Stimulated activated CD4-positive, alpha-beta T cell treated with anti-CD3 and anti-CD28 coated beads, Interleukin-12 subunit alpha, Interleukin-12 subunit beta, amount 100 ng/mL, for 4 hours (primary cell): ENCODE results near the gene CELF2.
"Not testable (repeated sequence)": the region's sequence is repeated elsewhere in the genome, so short reads cannot be mapped to it uniquely, and the experiment has no call there.

ENCODE experiments used
- DNase-seq: peaks from one replicate; pipeline ENCODE4 v3.0.0-alpha.2; 2020

Gene CELF2

DNA sequence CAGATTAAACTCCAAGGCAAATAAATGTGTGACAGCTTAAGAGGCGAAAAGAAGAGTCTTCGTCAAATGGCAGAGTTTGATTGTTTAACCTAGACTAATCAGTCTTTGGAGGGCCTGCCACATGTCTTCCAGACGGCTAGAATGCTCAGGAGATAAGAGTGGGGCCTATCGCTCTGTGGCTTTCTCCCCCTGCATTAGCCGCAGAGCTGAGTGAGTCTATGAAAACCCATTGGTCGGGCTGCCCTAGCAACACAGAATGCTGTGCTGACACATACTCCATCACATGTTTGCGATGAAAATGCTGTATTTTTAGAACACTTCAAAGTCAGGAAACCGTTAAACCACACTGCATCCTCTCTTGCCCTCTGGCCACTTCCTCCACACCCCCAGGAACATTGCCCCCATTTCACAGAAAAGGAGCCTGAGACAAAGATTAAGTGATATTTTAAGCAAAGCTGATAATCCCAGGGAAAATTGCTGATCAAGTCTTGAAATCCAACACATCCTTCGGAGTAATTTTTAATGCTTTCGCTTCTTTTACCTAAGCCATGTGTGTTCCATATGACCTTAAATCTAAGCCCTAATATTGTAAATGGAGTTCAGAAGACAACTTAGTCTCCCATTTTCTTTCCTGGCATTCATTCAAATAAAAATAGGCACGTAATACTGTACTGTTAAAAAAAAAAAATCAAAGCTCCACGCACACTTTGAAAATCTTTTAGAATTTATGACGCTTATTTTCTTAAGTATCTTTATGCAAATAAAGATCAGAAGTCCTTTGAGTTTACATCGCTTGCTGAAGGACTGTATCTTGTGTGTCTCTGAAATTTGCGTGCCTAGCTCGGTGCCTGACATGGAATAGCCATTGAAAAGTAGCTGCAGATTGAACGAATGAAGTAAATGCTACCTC is 161.2 kb downstream of the CELF2 start:
- DNase-seq, result peak; percentile 62

DNA sequence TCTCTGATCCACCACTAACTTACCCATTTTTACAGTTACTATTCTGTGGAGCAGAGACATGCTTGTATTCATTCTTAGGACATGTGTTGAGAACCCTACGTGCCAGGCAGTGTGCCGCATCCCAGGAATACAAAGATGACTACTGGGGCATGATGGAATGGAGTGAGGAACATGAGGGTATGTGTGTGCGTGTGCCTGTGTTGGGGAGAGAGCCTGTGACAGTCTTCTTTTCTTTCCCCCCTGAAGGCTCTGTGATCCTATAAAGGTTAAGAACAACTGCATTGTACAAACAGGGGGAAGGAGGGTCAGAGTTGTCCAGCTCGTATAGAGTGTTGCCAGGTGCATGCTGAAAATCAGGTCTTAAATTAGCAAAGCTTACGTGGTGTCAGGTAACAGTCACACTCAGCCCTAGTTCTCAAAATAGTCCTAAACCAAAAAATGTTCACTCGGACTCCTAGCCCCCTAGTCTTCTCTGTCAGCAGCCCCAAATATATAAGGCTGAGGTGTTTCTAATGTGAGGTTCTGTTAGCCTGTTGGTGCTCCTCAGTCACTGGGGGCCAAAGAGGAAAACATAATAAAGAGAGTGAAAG is 161.9 kb downstream of the CELF2 start:
- DNase-seq, result no peak

DNA sequence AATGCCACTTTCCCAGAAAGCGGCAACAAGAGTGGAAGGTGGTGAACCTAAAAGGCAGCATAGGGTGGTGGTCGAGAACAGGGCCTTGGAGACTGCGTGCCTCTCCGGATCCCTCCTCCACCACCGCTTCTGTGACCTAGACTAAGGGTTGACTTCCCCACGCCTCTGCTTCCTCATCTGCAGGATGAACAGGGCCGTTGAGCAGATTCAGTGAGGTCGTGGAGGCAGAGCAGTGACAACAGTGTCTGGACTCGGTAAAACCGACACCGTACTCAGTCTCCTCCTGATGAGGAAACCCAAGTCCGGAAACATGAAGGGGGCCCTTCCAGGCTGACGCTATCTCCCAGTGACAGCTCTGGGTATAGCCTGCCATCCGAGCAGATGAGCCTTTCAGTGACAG is 162.6 kb downstream of the CELF2 start:
- peak; percentile 37 for DNase-seq

DNA sequence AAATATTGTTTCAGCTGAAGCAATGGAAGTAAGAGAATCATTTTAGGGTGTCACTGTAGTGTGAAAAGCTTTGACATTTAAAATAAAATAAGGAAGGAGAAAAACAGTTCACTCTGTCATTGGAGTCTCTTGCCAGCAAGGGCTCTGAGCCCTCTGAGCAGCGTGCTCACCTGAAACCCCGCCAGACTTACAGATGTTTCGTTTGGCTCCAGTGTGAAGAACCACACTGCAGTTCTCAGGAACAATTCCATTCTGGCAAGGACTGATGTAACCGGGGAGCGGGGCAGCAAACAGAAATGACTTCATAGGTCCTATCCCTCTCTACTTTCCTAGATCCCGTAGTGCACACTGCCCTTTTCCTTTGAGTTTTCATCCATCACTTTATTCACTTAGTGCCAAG is 164.3 kb downstream of the CELF2 start:
- no peak for DNase-seq

DNA sequence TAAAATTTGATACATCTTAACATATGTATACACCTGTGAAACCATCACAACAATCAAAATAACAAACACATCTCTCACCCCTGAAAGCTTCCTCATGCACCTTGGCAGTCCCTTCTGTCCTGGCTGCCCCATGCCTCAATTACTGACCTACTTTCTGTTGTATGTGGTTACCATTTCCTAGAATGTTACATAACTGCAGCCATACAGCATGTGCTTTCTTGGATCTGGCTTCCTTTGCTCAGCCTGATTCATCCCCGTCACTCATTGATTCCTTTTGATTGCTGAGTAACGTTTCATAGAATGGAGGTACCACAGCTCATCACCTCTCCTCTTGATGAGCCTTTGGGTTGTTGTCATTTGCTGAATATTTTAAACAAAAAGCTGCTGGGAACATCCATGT is 165.3 kb downstream of the CELF2 start:
- no peak for DNase-seq

DNA sequence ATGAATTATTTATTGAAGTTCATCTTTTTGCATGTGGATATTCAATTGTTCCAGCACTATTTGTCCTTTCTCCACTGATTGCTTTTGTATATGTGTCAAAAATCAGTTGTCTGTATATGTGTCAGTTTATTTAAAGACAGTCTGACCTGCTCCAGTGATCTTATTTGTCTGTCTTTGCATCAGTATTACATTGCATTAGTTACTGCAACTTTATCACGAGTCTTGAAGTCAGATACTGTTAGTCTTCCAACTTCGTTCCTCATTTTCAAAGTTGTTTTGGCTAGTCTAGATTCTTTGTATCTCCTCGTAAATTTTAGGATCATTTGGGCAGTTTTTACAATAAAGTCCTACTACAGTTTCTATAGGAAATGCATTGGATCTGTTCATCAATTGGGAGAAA is 166.4 kb downstream of the CELF2 start:
- DNase-seq, result no peak

DNA sequence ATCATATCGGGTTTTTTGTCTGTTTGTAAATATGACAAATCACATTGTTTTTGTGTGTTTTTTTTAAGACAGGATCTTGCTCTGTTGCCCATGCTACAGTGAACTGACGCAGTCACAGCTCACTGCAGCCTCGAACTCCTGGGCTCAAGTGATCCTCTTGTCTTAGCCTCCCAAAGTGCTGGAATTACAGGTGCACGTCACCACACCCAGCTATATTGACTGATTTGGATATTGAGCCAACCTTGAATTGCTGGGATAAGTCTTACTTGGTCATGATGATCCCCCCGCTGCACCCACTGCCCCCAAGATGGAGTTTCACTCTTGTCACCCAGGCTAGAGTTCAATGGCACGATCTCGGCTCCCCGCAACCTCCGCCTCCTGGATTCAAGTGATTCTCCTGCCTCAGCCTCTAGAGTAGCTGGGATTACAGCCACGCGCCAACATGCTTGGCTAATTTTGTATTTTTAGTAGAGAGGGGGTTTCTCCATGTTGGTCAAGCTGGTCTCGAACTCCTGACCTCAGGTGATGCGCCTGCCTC is 167.5 kb downstream of the CELF2 start:
- not testable (repeated sequence) for DNase-seq

DNA sequence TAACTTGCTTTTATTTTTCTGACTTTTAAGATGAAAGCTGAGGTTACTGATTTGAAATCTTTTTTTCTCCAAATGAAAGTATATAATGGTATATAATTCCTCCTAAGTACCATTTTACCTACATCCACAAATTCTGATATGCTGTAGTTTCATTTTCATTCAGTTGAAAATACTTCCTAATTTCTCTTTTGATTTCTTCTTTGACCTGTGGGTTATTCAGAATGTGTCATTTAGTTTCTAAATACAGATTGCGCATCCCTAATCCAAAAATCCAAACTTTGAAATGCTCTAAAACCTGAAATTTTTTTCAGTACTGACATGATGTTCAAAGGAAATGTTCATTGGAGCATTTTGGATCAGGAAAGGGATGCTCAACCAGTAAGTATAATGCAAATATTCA is 168.7 kb downstream of the CELF2 start:
- no peak for DNase-seq

DNA sequence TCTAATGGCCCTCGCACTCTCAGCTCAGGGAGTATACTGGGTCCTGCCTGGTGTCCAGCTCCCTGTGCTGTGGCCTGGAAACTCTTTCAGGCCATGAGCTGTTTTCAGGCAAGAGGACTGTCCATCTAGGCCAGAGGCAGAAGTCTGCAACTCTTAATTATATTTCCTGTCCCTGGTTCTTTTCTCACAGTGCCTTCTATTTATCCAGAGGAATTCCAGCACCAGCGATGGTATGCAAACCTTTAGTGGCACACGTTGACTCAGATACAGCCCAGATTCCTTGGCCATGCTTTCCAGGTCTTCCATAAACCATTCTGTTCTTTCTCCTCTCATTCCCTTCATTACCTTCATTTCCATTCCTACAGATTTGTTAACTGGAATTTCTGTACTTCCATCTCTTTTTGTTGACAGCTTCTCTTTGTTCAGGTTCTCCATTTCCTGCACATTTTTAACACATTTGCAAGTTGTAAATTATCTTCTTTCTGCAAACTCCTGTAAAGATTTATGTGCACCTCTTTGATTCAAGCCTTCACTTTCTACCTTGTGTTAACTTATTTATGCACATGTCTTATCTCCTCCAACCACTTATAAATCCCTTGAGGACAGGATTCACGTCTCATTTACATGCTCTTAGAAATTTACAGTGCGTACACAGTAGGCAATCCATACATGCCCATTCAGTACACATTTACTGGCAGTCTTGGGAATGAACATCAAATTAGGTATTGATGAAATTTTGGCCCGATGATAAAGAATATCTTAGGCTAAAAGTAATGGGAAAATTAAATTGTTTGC is 172.1 kb downstream of the CELF2 start:
- DNase-seq, result no peak

DNA sequence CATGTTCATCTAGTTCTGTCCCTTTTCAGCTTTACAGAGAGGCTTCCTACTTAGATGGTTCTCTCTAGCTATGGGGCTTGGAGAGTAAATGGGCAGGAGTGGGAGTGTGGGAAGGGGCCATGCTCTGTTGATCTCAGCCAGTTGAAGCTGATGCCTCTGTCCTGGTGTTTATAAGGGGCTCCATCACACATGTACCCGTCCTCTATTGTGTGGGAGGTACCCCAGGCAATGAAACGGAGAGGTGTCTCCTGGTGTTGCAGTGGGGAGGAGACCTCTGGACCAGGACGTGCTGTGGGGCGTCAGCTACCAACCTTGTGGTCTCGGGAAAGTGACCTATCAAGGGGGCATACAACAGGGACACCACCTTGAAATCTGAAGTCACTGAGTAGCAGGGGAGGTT is 173.5 kb downstream of the CELF2 start:
- no peak for DNase-seq

DNA sequence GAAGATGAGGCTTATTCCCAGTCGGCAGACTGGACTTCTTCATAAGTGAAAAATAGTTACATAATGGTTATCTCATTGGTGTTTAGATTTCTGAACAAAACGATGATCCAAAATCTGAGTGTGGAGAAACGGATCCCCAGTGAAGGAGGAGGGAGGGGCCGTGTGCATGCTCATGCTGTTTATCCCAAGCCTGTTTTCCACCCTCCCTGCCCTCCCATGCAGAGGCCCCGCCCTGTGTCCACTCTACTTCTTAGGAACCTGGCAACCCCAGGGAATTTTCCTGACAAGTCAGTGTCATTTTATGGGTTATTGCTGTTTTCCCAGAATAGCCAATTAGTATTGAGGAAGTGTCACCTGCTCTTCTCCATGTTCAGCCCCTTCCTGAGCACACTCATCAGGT is 174.0 kb downstream of the CELF2 start:
- DNase-seq, result no peak

DNA sequence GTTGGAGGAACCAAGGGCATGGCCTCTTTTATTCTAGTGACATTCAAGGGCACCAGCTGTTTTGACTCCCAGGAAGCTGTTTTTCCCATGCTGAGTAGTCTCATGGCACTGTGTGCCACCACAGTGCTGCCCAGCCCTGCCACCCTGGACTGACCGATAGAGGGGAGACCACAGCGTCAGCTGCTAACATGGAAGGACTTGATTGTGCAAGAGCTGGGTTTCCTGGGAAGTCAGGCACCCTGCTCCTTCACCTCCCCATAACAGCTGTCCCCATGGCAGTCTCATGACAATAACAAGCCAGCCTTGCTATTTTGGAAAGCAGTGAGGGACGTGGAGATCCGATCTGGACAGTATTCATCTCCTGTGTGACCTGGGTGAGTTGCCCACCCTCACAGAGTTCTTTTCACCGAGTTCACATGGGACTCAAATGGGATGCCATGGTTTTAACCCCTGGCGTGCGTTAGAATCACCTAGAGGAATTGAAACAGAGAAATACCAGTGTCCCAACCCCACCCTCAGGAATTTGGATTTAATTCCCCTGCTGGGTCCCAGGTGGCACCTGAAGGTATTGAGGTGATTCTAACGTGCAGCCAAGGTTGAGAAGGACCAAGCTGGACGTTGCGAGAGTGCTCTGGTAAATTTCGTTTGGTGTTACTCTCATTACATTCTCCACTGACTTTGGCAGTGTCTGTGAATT is 174.8 kb downstream of the CELF2 start:
- DNase-seq, result no peak

DNA sequence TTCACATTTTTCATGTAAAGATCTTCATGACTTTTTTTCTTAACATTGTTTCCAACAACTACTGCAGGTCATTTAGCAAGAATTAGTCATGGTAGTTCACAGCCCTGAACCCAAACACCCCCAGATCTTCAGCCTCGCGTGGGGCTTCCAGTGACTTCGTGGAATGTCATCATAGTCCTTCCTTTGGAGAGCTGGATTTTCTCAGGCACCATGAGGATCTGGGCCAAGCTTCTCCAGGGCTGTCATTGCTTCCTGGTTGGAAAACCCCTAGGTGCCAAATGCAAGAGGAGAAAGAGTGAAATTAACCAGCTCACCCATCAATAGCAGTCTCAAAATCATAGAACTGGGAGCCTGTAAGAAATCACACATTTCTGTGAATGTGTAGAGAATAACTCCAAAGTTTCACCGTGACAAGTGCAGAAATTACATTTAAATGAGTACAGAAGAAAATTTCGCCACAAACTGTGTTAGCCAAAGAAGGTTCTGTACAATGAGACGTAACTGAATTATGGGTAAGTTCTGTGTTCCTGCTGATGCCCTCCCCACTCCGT is 175.4 kb downstream of the CELF2 start:
- no peak for DNase-seq

DNA sequence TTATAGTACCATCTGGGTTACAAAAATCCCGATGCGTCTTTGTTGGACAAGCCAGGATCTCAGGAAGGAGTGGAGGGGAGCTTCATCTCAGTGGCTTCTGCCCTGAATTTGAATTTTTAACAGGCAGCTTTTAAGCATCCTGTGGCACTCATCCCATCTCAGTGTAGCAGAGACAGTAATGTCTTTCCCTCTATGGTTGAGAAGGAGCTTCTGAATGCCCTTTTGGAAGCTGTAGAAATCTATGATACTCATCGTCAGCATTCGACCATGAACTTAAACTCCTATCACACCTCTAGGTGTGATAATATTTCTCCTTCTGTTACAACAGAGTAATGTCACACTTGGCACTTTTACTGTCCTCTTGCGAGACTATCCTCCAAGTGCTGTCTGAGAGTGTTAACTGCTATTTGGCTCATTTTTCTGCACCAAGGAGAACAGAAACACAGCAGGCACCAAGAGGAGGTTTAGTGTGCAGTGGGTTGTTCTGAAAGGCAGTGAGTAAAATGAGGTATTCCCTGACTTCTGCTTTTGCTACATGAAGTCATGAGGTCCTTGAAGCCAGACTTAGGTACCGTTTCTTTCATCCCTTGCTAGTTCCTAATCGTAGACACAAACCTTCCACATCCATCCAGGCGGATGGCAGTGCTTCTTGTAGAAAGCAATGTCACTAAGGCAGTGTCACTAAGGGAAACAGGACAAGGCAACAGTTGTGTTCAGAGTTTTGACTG is 177.4 kb downstream of the CELF2 start:
- DNase-seq, result no peak

DNA sequence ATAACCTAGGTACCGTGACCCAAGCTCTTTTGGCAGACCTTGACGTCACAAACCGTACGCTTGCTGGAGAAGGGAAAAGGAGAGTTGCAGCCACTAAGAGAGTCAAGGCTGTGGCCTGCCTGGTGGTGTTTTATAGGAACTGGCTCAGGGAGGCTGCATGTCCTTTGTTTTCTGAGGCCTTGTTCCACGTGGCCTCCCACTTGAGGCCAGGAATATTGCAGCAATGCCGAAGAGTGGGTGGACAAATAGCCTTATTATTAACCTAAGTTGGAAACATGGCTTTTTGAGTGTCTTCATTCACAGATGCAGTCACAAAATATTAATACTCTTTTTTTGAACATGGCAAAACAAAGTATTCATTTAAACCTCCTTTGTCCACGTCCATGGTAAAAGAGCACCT is 178.0 kb downstream of the CELF2 start:
- no peak for DNase-seq

DNA sequence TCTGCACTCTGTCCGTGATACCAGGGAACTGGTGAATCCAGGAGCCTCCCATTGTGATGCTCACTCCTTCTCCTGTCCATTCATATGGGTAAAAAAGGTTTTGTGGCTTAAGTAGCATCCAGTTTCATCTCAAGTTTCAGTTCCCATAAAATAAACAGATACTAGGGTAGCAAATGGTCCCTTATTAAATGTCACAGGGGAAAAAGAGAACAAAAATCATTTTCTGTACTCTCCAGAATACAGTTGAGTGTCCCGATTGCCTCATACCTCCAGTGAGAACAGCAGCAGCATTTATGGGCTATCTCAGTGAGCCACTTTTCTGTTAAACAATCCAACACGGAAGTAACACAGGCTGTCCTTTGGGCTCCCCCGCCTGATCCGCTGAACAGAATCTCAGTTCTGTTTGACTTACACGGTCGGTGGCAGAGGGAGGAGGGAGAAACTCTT is 179.6 kb downstream of the CELF2 start:
- no peak for DNase-seq

DNA sequence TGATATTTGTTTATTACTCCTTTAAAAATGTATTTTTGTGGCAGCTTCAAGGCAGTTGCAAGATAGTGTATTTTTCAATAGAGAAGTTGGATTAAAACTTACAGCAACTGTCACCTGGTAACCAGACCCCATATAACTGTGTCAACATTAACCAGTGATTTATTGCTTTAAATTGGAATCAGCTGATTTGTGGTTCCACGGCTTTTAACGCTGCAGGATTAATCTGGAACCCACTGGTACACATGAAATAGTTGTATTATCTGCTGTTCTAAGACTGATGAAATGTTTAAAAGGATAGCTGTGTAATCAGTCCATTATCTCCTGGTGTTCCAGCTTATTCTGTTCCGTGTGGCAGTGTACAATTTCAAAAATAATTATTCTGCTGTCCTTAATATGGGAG is 180.2 kb downstream of the CELF2 start:
- no peak for DNase-seq

DNA sequence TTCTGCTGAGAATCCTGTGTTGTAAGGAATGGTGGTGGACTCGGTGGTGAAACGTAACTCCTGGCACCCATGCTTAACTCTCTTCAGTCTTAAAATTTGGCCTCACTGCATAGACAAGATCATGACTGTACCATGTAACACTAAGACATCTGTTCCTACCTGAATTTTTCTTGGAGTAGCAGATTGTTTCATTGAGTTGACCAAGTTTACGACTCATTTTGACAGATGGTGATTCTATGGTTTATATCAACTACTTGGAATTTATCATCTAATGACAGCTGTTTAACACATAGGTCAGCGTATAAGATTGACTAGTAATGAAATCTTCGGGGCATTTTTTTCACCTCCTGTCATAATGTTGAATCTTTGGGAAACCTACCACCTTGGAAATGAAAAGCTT is 184.2 kb downstream of the CELF2 start:
- no peak for DNase-seq

DNA sequence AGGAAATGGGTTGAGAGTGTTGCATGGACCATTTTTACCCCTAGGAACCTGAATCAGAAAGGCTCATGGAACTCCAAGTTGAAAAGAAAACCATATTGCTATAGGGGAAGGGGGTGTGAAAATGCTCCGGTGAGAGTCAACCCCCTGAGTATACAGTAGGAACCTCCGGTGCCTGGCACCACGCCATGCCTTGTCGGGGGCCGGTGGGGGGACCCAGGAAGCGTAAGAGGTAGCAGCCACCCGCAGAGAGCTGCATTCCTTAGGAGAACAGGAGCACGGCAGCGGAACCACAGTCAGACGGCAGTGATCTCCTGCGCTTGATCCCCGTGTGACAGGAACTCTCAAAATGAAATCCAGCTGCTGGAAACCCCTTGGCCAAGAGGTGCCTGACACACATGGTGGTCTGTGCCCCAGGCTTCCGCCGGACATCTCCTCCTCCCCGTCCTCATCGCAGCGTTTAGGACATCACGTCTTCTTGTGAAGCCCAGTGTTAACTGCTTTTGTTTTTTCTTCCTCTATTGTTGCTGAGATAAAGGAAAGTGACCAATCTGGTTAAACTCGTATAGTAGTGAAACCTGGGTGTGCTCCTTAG is 186.8 kb downstream of the CELF2 start:
- no peak for DNase-seq

DNA sequence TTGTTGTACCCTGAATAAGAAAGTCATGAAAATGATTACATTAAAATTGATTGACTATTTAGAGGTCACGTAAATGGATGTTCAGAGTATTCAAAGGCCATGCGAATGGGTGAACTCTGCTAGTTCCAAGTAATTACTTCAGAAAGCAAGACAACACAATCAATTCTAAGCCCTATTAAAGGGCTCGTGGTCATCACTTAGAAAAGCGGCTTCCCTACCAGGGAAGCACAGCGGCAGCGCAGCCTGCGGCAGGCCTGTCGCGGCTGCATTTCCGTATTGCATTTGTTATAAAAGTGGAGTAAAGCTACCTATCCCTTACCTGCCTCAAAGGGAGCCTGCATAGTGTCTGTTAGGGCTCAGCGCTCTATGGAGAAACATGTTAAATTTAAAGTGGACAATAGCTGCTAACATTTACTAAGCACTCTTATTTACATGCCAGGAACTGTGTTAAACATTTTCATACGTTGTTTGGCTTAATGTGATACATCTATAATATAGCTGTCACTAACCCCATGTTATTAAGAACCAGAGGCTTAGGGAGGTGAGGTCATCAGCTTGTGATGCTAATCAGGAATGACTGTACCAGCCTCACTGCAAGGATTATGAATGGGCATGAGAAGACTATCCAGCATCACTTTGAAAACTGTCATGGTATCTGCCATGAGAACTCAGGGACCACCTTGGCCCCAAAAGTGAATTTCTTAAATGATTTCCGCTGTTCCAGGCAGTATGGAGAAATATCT is 187.5 kb downstream of the CELF2 start:
- DNase-seq, result no peak
